Measurements from ENCODE around the gene WWTR1. TPM values are rescaled to one million over a fixed set of nuclear protein-coding genes. Genes with fewer than 3 reads are reported as not detected.

WWTR1 gene
- total and polyA plus RNA-seq, 4 donors = 4.5 to 11.8 (median 9.0) TPM

DNA sequence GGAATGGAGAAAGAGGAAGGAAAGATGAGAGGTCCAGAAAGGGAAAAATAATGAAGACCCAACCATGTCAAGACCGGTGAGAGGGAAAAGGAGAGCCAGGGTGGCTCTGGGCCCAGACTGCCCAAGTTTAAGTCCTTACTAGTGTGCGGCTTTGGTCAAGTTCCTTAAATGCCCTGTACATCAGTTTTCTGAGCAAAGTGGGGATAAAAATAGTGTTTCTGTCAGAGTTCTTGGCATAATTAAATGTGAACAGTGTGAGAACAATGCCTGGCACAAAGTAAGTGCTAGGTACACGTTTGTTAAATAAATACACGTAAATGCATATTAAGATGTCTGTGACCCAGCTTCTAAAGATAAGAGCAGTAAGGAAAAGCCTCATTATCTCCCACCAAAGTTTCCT is 23.8 kb downstream of the WWTR1 start:
- Histone ChIP-seq H3K27me3 (ENCODE audit: control insufficient read depth in 4 of 4, insufficient read depth in 4 of 4, low read length in 3 of 4) (no peaks in the 10 kb centered on the region), H3K4me1 (ENCODE audit: control insufficient read depth in 4 of 4, insufficient read depth in 4 of 4, low read length in 3 of 4) (peaks cover 8 to 36% (median 25%) of the 10 kb centered on the region in 4 donors), H3K27ac (ENCODE audit: low read depth in 1 of 2, low read length in 2 of 2) (no peak overlapping the region), H3K9me3 (ENCODE audit: control insufficient read depth in 4 of 4, low read length in 3 of 4) (no peaks in the 10 kb centered on the region), H3K36me3 (ENCODE audit: control insufficient read depth in 4 of 4, insufficient read depth in 3 of 4, low read depth in 1 of 4, low read length in 3 of 4) (no peaks in the 10 kb centered on the region), H3K4me3 (ENCODE audit: low read depth in 1 of 3, low read length in 3 of 3) (no peak overlapping the region), H3K9ac (ENCODE audit: low read depth in 1 of 2, low read length in 2 of 2) (no peak overlapping the region)
- WGBS = 86% methylated on average over 4 of the region's 4 CpGs
- no peak for DNase-seq (ENCODE audit: low spot score)
- TF ChIP-seq TAF1 (conservative IDR thresholded peaks at IDR 0.05) (no peak), SP1 (IDR thresholded peaks at IDR 0.05) (no peak), RAD21 (IDR thresholded peaks at IDR 0.05) (no peak), NR2F2 (IDR thresholded peaks at IDR 0.05) (no peak), EGR1 (IDR thresholded peaks at IDR 0.05; ENCODE audit: low read depth in 2 of 2) (no peak)
- TF ChIP-seq, protein P1, sequence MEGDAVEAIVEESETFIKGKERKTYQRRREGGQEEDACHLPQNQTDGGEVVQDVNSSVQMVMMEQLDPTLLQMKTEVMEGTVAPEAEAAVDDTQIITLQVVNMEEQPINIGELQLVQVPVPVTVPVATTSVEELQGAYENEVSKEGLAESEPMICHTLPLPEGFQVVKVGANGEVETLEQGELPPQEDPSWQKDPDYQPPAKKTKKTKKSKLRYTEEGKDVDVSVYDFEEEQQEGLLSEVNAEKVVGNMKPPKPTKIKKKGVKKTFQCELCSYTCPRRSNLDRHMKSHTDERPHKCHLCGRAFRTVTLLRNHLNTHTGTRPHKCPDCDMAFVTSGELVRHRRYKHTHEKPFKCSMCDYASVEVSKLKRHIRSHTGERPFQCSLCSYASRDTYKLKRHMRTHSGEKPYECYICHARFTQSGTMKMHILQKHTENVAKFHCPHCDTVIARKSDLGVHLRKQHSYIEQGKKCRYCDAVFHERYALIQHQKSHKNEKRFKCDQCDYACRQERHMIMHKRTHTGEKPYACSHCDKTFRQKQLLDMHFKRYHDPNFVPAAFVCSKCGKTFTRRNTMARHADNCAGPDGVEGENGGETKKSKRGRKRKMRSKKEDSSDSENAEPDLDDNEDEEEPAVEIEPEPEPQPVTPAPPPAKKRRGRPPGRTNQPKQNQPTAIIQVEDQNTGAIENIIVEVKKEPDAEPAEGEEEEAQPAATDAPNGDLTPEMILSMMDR (IDR thresholded peaks at IDR 0.05; ENCODE audit: low read depth, low read length, missing input control) = no peak

DNA sequence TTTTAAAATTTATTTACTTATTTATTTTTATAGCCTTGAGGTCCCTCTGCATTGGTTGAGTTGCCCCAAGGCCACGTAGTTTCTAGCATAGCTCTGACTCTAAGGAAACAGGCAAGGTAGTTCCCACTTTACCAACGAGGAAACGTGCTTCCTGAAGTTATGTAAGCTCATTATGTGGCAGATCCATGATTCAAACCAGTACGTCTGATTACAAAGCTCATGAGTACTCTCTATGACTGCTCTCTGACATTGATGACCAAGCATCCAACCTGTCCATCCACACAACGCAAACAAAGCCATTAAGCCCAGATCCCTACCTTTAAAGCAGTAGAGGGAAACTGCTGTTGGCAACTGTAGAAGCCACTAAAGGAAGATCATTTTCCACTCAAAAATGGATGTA is 25.6 kb downstream of the WWTR1 start:
- no peak for DNase-seq (ENCODE audit: low spot score)
- Histone ChIP-seq H3K9me3 (ENCODE audit: control insufficient read depth in 4 of 4, low read length in 3 of 4) (no peaks in the 10 kb centered on the region), H3K27ac (ENCODE audit: low read depth in 1 of 2, low read length in 2 of 2) (no peak overlapping the region), H3K36me3 (ENCODE audit: control insufficient read depth in 4 of 4, insufficient read depth in 3 of 4, low read depth in 1 of 4, low read length in 3 of 4) (no peaks in the 10 kb centered on the region), H3K4me3 (ENCODE audit: low read depth in 1 of 3, low read length in 3 of 3) (no peak overlapping the region), H3K4me1 (ENCODE audit: control insufficient read depth in 4 of 4, insufficient read depth in 4 of 4, low read length in 3 of 4) (peaks cover 8 to 30% (median 18%) of the 10 kb centered on the region in 4 donors), H3K27me3 (ENCODE audit: control insufficient read depth in 4 of 4, insufficient read depth in 4 of 4, low read length in 3 of 4) (no peaks in the 10 kb centered on the region), H3K9ac (ENCODE audit: low read depth in 1 of 2, low read length in 2 of 2) (no peak overlapping the region)
- WGBS = 83% methylated on average over 5 of the region's 5 CpGs
- TF ChIP-seq RXRA (IDR thresholded peaks at IDR 0.05) (no peak), GABPA (IDR thresholded peaks at IDR 0.05 in 1 of 2, conservative IDR thresholded peaks at IDR 0.05 in 1 of 2) (no peak), TAF1 (conservative IDR thresholded peaks at IDR 0.05) (no peak), RAD21 (IDR thresholded peaks at IDR 0.05) (no peak), SP1 (IDR thresholded peaks at IDR 0.05) (no peak), HNF4G (IDR thresholded peaks at IDR 0.05) (no peak), HNF4A (conservative IDR thresholded peaks at IDR 0.05) (no peak), FOXA1 (IDR thresholded peaks at IDR 0.05) (no peak), FOXA2 (IDR thresholded peaks at IDR 0.05) (no peak), EGR1 (IDR thresholded peaks at IDR 0.05; ENCODE audit: low read depth in 2 of 2) (no peak), NR2F2 (IDR thresholded peaks at IDR 0.05) (no peak), YY1 (IDR thresholded peaks at IDR 0.05) (no peak)
- TF ChIP-seq, protein P2, sequence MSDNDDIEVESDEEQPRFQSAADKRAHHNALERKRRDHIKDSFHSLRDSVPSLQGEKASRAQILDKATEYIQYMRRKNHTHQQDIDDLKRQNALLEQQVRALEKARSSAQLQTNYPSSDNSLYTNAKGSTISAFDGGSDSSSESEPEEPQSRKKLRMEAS (IDR thresholded peaks at IDR 0.05) = no peak
- TF ChIP-seq, protein P3, sequence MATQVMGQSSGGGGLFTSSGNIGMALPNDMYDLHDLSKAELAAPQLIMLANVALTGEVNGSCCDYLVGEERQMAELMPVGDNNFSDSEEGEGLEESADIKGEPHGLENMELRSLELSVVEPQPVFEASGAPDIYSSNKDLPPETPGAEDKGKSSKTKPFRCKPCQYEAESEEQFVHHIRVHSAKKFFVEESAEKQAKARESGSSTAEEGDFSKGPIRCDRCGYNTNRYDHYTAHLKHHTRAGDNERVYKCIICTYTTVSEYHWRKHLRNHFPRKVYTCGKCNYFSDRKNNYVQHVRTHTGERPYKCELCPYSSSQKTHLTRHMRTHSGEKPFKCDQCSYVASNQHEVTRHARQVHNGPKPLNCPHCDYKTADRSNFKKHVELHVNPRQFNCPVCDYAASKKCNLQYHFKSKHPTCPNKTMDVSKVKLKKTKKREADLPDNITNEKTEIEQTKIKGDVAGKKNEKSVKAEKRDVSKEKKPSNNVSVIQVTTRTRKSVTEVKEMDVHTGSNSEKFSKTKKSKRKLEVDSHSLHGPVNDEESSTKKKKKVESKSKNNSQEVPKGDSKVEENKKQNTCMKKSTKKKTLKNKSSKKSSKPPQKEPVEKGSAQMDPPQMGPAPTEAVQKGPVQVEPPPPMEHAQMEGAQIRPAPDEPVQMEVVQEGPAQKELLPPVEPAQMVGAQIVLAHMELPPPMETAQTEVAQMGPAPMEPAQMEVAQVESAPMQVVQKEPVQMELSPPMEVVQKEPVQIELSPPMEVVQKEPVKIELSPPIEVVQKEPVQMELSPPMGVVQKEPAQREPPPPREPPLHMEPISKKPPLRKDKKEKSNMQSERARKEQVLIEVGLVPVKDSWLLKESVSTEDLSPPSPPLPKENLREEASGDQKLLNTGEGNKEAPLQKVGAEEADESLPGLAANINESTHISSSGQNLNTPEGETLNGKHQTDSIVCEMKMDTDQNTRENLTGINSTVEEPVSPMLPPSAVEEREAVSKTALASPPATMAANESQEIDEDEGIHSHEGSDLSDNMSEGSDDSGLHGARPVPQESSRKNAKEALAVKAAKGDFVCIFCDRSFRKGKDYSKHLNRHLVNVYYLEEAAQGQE (IDR thresholded peaks at IDR 0.05) = no peak
- TF ChIP-seq, protein P4, sequence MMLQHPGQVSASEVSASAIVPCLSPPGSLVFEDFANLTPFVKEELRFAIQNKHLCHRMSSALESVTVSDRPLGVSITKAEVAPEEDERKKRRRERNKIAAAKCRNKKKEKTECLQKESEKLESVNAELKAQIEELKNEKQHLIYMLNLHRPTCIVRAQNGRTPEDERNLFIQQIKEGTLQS (IDR thresholded peaks at IDR 0.05) = no peak
- TF ChIP-seq, protein P1 (IDR thresholded peaks at IDR 0.05; ENCODE audit: low read depth, low read length, missing input control) = no peak
- TF ChIP-seq, protein P5, sequence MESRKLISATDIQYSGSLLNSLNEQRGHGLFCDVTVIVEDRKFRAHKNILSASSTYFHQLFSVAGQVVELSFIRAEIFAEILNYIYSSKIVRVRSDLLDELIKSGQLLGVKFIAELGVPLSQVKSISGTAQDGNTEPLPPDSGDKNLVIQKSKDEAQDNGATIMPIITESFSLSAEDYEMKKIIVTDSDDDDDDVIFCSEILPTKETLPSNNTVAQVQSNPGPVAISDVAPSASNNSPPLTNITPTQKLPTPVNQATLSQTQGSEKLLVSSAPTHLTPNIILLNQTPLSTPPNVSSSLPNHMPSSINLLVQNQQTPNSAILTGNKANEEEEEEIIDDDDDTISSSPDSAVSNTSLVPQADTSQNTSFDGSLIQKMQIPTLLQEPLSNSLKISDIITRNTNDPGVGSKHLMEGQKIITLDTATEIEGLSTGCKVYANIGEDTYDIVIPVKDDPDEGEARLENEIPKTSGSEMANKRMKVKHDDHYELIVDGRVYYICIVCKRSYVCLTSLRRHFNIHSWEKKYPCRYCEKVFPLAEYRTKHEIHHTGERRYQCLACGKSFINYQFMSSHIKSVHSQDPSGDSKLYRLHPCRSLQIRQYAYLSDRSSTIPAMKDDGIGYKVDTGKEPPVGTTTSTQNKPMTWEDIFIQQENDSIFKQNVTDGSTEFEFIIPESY (IDR thresholded peaks at IDR 0.05) = no peak

Measured in liver (tissue), 9 donors.